Cardiac muscle cell (in vitro differentiated cells and primary cell): ENCODE results near the gene LNPEP. TPM values are rescaled to one million over a fixed set of nuclear protein-coding genes. Genes with fewer than 3 reads are reported as not detected.

Source experiments
- DNase-seq, 2 donors: peaks; one replicate each; pipeline versions ENCODE4 v3.0.0 to v3.0.0-alpha.2; 2010 to 2017; ENCODE audit warnings: low read depth in 1 of 2, low spot score in 1 of 2
- H3K27ac ChIP-seq: fragments of 200-600 bp; sonication (generic); 2 replicates; pipeline ENCODE4 v1.5.1; 2016
- H3K27me3 ChIP-seq: fragments of 200-600 bp; sonication (generic); 2 replicates; pipeline ENCODE4 v1.6.0; 2016; ENCODE audit warnings: control low read depth
- H3K36me3 ChIP-seq: fragments of 200-600 bp; sonication (generic); 2 replicates; pipeline ENCODE4 v1.5.1; 2016; ENCODE audit warnings: control low read depth
- H3K4me1 ChIP-seq: fragments of 200-600 bp; sonication (generic); 2 replicates; pipeline ENCODE4 v1.8.1; 2017; ENCODE audit warnings: low read depth, mild to moderate bottlenecking, mixed run types
- H3K4me3 ChIP-seq: fragments of 200-600 bp; sonication (generic); 2 replicates; pipeline ENCODE4 v1.5.1; 2016; ENCODE audit warnings: mild to moderate bottlenecking
- H3K9me3 ChIP-seq: fragments of 200-600 bp; sonication (generic); 2 replicates; pipeline ENCODE4 v1.5.1; 2017; ENCODE audit warnings: low read depth, mild to moderate bottlenecking, control low read depth
- CTCF ChIP-seq: IDR thresholded peaks from 2 replicates; pipeline ENCODE4 v1.5.1; 2012; ENCODE audit warnings: low read depth, mild to moderate bottlenecking, low read length
- polyA plus RNA-seq: library from polyadenylated mRNA; unstranded; fragments of >200 nt; fragmentation: Nextera tagmentation; extraction: Ambion mirVana; gene quantifications from 2 replicates; pipeline ENCODE4 v1.2.1, GENCODE V29; 2016
- total RNA-seq: library from RNA; depleted of rRNA; stranded (reverse); fragments of >200 nt; gene quantifications from 2 replicates; pipeline ENCODE4 v1.2.3, GENCODE V29; 2016

LNPEP gene
- total and polyA plus RNA-seq, 2 experiments from 2014 or later = 11.2 to 41.0 TPM

- H3K27me3 ChIP-seq = no peaks in the 10 kb centered on the region
- no peak overlapping the region for H3K4me3 ChIP-seq
- no peaks in the 10 kb centered on the region for H3K9me3 ChIP-seq
- no peak overlapping the region for H3K27ac ChIP-seq
- no peak for TF ChIP-seq CTCF
- DNase-seq = peak in 1 of 2 donors; percentile 22
- H3K36me3 ChIP-seq = no peaks in the 10 kb centered on the region
- H3K4me1 ChIP-seq = peaks cover 20% of the 10 kb centered on the region
Measured at GRCh38 chr5:97062046-97062445, 126.2 kb downstream of the LNPEP start.

- TF ChIP-seq CTCF = no peak
- no peaks in the 10 kb centered on the region for H3K36me3 ChIP-seq
- H3K4me1 ChIP-seq = peaks cover 28% of the 10 kb centered on the region
- H3K9me3 ChIP-seq = no peaks in the 10 kb centered on the region
- no peak overlapping the region for H3K27ac ChIP-seq
- DNase-seq = no peak
- no peaks in the 10 kb centered on the region for H3K27me3 ChIP-seq
- no peak overlapping the region for H3K4me3 ChIP-seq
Measured at GRCh38 chr5:97063251-97063650, 127.4 kb downstream of the LNPEP start.

GRCh38 chr5:97065475-97065874, 129.6 kb downstream of the LNPEP start:
- no peaks in the 10 kb centered on the region for H3K36me3 ChIP-seq
- DNase-seq = no peak
- no peak overlapping the region for H3K27ac ChIP-seq
- no peaks in the 10 kb centered on the region for H3K9me3 ChIP-seq
- H3K27me3 ChIP-seq = no peaks in the 10 kb centered on the region
- no peak overlapping the region for H3K4me3 ChIP-seq
- no peak for TF ChIP-seq CTCF
- peaks cover 28% of the 10 kb centered on the region for H3K4me1 ChIP-seq

- no peaks in the 10 kb centered on the region for H3K36me3 ChIP-seq
- peaks cover 22% of the 10 kb centered on the region for H3K4me1 ChIP-seq
- no peaks in the 10 kb centered on the region for H3K9me3 ChIP-seq
- H3K27ac ChIP-seq = peak overlapping the region; percentile 52
- TF ChIP-seq CTCF = no peak
- no peak for DNase-seq
- H3K4me3 ChIP-seq = no peak overlapping the region
- H3K27me3 ChIP-seq = no peaks in the 10 kb centered on the region
Measured at GRCh38 chr5:97067296-97067850, 131.5 kb downstream of the LNPEP start.

GRCh38 chr5:97070234-97070633, 134.4 kb downstream of the LNPEP start:
- H3K9me3 ChIP-seq = no peaks in the 10 kb centered on the region
- no peak overlapping the region for H3K4me3 ChIP-seq
- H3K4me1 ChIP-seq = peaks cover 21% of the 10 kb centered on the region
- no peaks in the 10 kb centered on the region for H3K27me3 ChIP-seq
- no peaks in the 10 kb centered on the region for H3K36me3 ChIP-seq
- TF ChIP-seq CTCF = no peak
- H3K27ac ChIP-seq = no peak overlapping the region
- no peak for DNase-seq
